Neural cell (in vitro differentiated cells): Measurements from ENCODE around the gene SPATA3.

Experiments used
- CTCF ChIP-seq: fragments of 450-650 bp; IDR thresholded peaks from 2 replicates; pipeline ENCODE4 v1.5.1; 2014; ENCODE audit warnings: antibody characterized with exemption, mild to moderate bottlenecking, moderate library complexity; ENCODE audit not compliant: poor library complexity, severe bottlenecking
- EZH2 ChIP-seq: fragments of 200-600, 300-800 bp; shearing (Covaris generic), sonication (generic); IDR thresholded peaks from 2 replicates; pipeline ENCODE4 v1.6.1; 2014; ENCODE audit warnings: antibody characterized with exemption, low read length, borderline replicate concordance, mild to moderate bottlenecking; ENCODE audit not compliant: insufficient read depth, poor library complexity, severe bottlenecking
- TAF1 ChIP-seq: IDR thresholded peaks from 2 replicates; pipeline ENCODE4 v1.6.1; 2012; ENCODE audit warnings: low read depth

- TF ChIP-seq EZH2 (no peak), CTCF (no peak), TAF1 (no peak)
Measured at GRCh38 chr2:230984393-230985220, 11.3 kb upstream of the SPATA3 start.
